H1 (cell line): ENCODE results near the gene MYBL2. TPM values are rescaled to one million over a fixed set of nuclear protein-coding genes. Genes with fewer than 3 reads are reported as not detected.

Source experiments
- CTCF ChIA-PET: fragments of 300-600 bp; sonication (Branson Sonifier 250); formaldehyde crosslinking; loops from one replicate; lab custom pipeline; 2021; ENCODE audit not compliant: partially characterized antibody; lab: Charles Lee
- POLR2A ChIA-PET: fragments of 300-600 bp; sonication (Branson Sonifier 250); formaldehyde crosslinking; loops from one replicate; lab custom pipeline; 2021; ENCODE audit warnings: inconsistent platforms; ENCODE audit not compliant: partially characterized antibody; lab: Charles Lee
- DNase-seq, 2 experiments: peaks; one replicate each; pipeline versions ENCODE4 v3.0.0 to v3.0.0-alpha.2; 2010 to 2022; ENCODE audit warnings: low spot score in 2 of 2, low read depth in 1 of 2, mixed read lengths in 1 of 2
- FAIRE-seq: peaks from 2 replicates; lab custom pipeline; 2011; peaks lifted over from hg19 to GRCh38; lab: Jason Lieb, UNC
- H2AFZ ChIP-seq: 2 replicates; pipeline ENCODE4 v1.8.1; 2012; ENCODE audit warnings: low read length, inconsistent platforms
- H2AK5ac ChIP-seq: 2 replicates; pipeline ENCODE4 v1.6.1; 2013; ENCODE audit warnings: low read depth, low read length
- H2BK120ac ChIP-seq: replicated peaks from 2 replicates; pipeline ENCODE3; 2013; ENCODE audit warnings: low read depth, low read length, inconsistent platforms
- H2BK12ac ChIP-seq: 2 replicates; pipeline ENCODE4 v1.6.1; 2013; ENCODE audit warnings: low read depth, low read length
- H2BK15ac ChIP-seq: 2 replicates; pipeline ENCODE4 v1.6.1; 2013; ENCODE audit warnings: low read length
- H2BK20ac ChIP-seq: 2 replicates; pipeline ENCODE4 v1.6.1; 2013; ENCODE audit warnings: low read length
- H2BK5ac ChIP-seq: 2 replicates; pipeline ENCODE4 v1.6.1; 2013; ENCODE audit warnings: low read depth, low read length
- H3K14ac ChIP-seq: 2 replicates; pipeline ENCODE4 v1.6.1; 2013; ENCODE audit warnings: inconsistent platforms; ENCODE audit not compliant: insufficient read length
- H3K18ac ChIP-seq: 2 replicates; pipeline ENCODE4 v1.6.1; 2013; ENCODE audit warnings: low read length; ENCODE audit errors: extremely low read depth
- H3K23ac ChIP-seq: 2 replicates; pipeline ENCODE4 v1.6.1; 2013; ENCODE audit warnings: inconsistent platforms; ENCODE audit not compliant: insufficient read length
- H3K23me2 ChIP-seq: 2 replicates; pipeline ENCODE4 v1.6.1; 2013; ENCODE audit warnings: low read depth, low read length
- H3K27ac ChIP-seq: 2 replicates; pipeline ENCODE4 v1.6.1; 2011; ENCODE audit warnings: low read depth, low read length, inconsistent platforms
- H3K27me3 ChIP-seq, 4 experiments: replicated peaks in 1 of 4; 1 replicate in 1 of 4; 2 replicates in 3 of 4; pipeline versions ENCODE4 v1.6.1 to v1.8.1; 2011 to 2013; ENCODE audit warnings: low read length in 3 of 4, mild to moderate bottlenecking in 3 of 4, inconsistent platforms in 2 of 4, mixed read lengths in 2 of 4, moderate library complexity in 1 of 4; ENCODE audit not compliant: control insufficient read depth in 3 of 4, insufficient read depth in 3 of 4; ENCODE audit errors: extremely low read depth in 1 of 4
- H3K36me3 ChIP-seq, 4 experiments: 2 replicates each; pipeline versions ENCODE4 v1.6.1 to v1.8.1; 2011 to 2013; ENCODE audit warnings: mild to moderate bottlenecking in 4 of 4, low read length in 3 of 4, moderate library complexity in 2 of 4, control low read depth in 1 of 4, inconsistent platforms in 1 of 4; ENCODE audit not compliant: insufficient read depth in 4 of 4, control insufficient read depth in 2 of 4
- H3K4ac ChIP-seq: replicated peaks from 2 replicates; pipeline ENCODE3; 2013; ENCODE audit warnings: low read length, low read depth, mixed read lengths, inconsistent platforms; ENCODE audit not compliant: insufficient read length
- H3K4me1 ChIP-seq, 4 experiments: replicated peaks in 1 of 4; 1 replicate in 1 of 4; 2 replicates in 3 of 4; pipeline versions ENCODE4 v1.6.1 to v1.8.1; 2011 to 2013; ENCODE audit warnings: low read length in 3 of 4, inconsistent platforms in 2 of 4, mixed read lengths in 1 of 4; ENCODE audit not compliant: insufficient read depth in 4 of 4, control insufficient read depth in 3 of 4
- H3K4me2 ChIP-seq, 2 experiments: 2 replicates each; pipeline versions ENCODE4 v1.6.1 to v1.8.1; 2011 to 2013; ENCODE audit warnings: low read depth in 2 of 2, low read length in 2 of 2, control low read depth in 1 of 2, inconsistent platforms in 1 of 2, mild to moderate bottlenecking in 1 of 2; ENCODE audit not compliant: insufficient read depth in 1 of 2
- H3K4me3 ChIP-seq, 4 experiments: fragments of 200-600, 300-600 bp in 1 of 4; sonication (generic), shearing (Covaris generic), sonication (Bioruptor Twin) in 1 of 4; 2 replicates each; pipeline versions ENCODE4 v1.5.1 to v1.8.1; 2011 to 2016; ENCODE audit warnings: low read length in 4 of 4, low read depth in 3 of 4, control low read depth in 2 of 4, inconsistent platforms in 2 of 4, mild to moderate bottlenecking in 2 of 4, mixed read lengths in 1 of 4, moderate library complexity in 1 of 4; ENCODE audit not compliant: insufficient read depth in 2 of 4; ENCODE audit errors: extremely low read depth in 1 of 4
- H3K56ac ChIP-seq: replicated peaks from 2 replicates; pipeline ENCODE3; 2013; ENCODE audit warnings: low read depth, mild to moderate bottlenecking, mixed read lengths, low read length, inconsistent platforms; ENCODE audit not compliant: insufficient read length
- H3K79me1 ChIP-seq: 2 replicates; pipeline ENCODE4 v1.6.1; 2013; ENCODE audit warnings: low read depth, low read length, control low read depth
- H3K79me2 ChIP-seq, 2 experiments: 2 replicates each; pipeline versions ENCODE4 v1.6.1 to v1.8.1; 2012 to 2013; ENCODE audit warnings: low read length in 2 of 2, mild to moderate bottlenecking in 2 of 2, inconsistent platforms in 1 of 2; ENCODE audit not compliant: insufficient read depth in 2 of 2, control insufficient read depth in 1 of 2
- H3K9ac ChIP-seq, 4 experiments: replicated peaks in 1 of 4; 1 replicate in 1 of 4; 2 replicates in 3 of 4; pipeline versions ENCODE4 v1.6.1 to v1.8.1; 2011 to 2013; ENCODE audit warnings: low read depth in 3 of 4, low read length in 3 of 4, control low read depth in 2 of 4, mild to moderate bottlenecking in 2 of 4, moderate library complexity in 2 of 4, inconsistent platforms in 1 of 4; ENCODE audit errors: extremely low read depth in 1 of 4
- H3K9me3 ChIP-seq, 2 experiments: 2 replicates each; pipeline versions ENCODE4 v1.6.1 to v1.8.1; 2012 to 2013; ENCODE audit warnings: mild to moderate bottlenecking in 2 of 2, moderate library complexity in 2 of 2, control low read depth in 1 of 2, inconsistent platforms in 1 of 2, low read depth in 1 of 2, low read length in 1 of 2, mixed read lengths in 1 of 2; ENCODE audit not compliant: insufficient read depth in 2 of 2
- H4K20me1 ChIP-seq, 2 experiments: replicated peaks in 1 of 2; 2 replicates each; pipeline versions ENCODE3 to v1.8.1; 2011 to 2013; ENCODE audit warnings: inconsistent platforms in 2 of 2, low read length in 2 of 2, mild to moderate bottlenecking in 1 of 2; ENCODE audit not compliant: insufficient read depth in 2 of 2, control insufficient read depth in 1 of 2
- H4K5ac ChIP-seq: 2 replicates; pipeline ENCODE4 v1.6.1; 2013; ENCODE audit warnings: low read length, low read depth, mixed read lengths, inconsistent platforms; ENCODE audit not compliant: insufficient read length
- H4K8ac ChIP-seq: 2 replicates; pipeline ENCODE4 v1.8.0; 2013; ENCODE audit warnings: mild to moderate bottlenecking, moderate library complexity, low read length, inconsistent platforms; ENCODE audit not compliant: insufficient read depth; ENCODE audit errors: extremely low read depth
- H4K91ac ChIP-seq: replicated peaks from 2 replicates; pipeline ENCODE3; 2013; ENCODE audit warnings: low read length, mixed read lengths, inconsistent platforms; ENCODE audit not compliant: insufficient read length
- GABPA ChIP-seq: IDR thresholded peaks from 2 replicates; pipeline ENCODE4 v1.6.1; 2011; ENCODE audit warnings: mild to moderate bottlenecking, low read length, moderate library complexity, borderline replicate concordance; ENCODE audit not compliant: insufficient read depth
- JUND ChIP-seq: IDR thresholded peaks from 2 replicates; pipeline ENCODE4 v1.6.1; 2011; ENCODE audit warnings: mild to moderate bottlenecking, improper control_type of control experiment, low read length
- POLR2A ChIP-seq, 2 experiments: IDR thresholded peaks; 1 replicate in 1 of 2; 2 replicates in 1 of 2; pipeline ENCODE4 v1.6.1; 2011; ENCODE audit warnings: low read depth in 2 of 2, low read length in 2 of 2, mild to moderate bottlenecking in 2 of 2; ENCODE audit errors: control extremely low read depth in 1 of 2
- POLR2AphosphoS5 ChIP-seq: IDR thresholded peaks from 2 replicates; pipeline ENCODE4 v1.6.1; 2011; ENCODE audit warnings: low read depth, low read length
- RFX5 ChIP-seq: IDR thresholded peaks from 2 replicates; pipeline ENCODE4 v1.6.1; 2011; ENCODE audit warnings: low read depth, low read length, improper control_type of control experiment, borderline replicate concordance
- SIRT6 ChIP-seq: IDR thresholded peaks from one replicate; pipeline ENCODE4 v1.7.1; 2012; ENCODE audit warnings: low read length, inconsistent platforms
- TEAD4 ChIP-seq: IDR thresholded peaks from 2 replicates; pipeline ENCODE4 v1.6.1; 2012; ENCODE audit warnings: low read depth, low read length, inconsistent platforms, mixed read lengths
- WGBS, 2 experiments: shearing (Covaris generic) in 1 of 2; methylation state at CpG; one replicate each; pipeline versions ENCODE4 v1.1.6 to v1.1.7; 2013 to 2015; ENCODE audit warnings: low lambda C conversion rate in 2 of 2, mixed read lengths in 2 of 2, inconsistent platforms in 1 of 2, low coverage in 1 of 2, missing lambda C conversion rate in 1 of 2; ENCODE audit not compliant: insufficient replicate concordance in 2 of 2, insufficient coverage in 1 of 2, insufficient read length in 1 of 2; ENCODE audit errors: extremely low coverage in 1 of 2, missing lambda C conversion rate in 1 of 2; 5-methylcytosine and 5-hydroxymethylcytosine counted together
- polyA plus RNA-seq, 7 experiments: library from polyadenylated mRNA; depleted of rRNA in 3 of 7; stranded (reverse) in 5 of 7; unstranded in 2 of 7; fragments of >200 nt in 5 of 7; fragments of 200-250 nt in 2 of 7; gene quantifications; 1 replicate in 5 of 7; 2 replicates in 1 of 7; 4 replicates in 1 of 7; pipeline versions ENCODE4 v1.2.1 to v1.2.3, GENCODE V29; 2011 to 2013; ENCODE audit warnings: missing spikeins in 2 of 7, mixed read lengths in 2 of 7
- total RNA-seq: library from RNA; stranded (reverse); fragmentation: NEBNext Ultra II Directional; extraction: Animal tissue kit (Norgen Biotek cat#: 25700); gene quantifications from 2 replicates; pipeline ENCODE4 v1.2.1, GENCODE V29; 2021

Gene MYBL2
- total and polyA plus RNA-seq, 2 of the 8 experiments (the other 6 are each of a cell fraction or from before 2014, with no cell fraction given): 75.3 to 207 TPM

DNA sequence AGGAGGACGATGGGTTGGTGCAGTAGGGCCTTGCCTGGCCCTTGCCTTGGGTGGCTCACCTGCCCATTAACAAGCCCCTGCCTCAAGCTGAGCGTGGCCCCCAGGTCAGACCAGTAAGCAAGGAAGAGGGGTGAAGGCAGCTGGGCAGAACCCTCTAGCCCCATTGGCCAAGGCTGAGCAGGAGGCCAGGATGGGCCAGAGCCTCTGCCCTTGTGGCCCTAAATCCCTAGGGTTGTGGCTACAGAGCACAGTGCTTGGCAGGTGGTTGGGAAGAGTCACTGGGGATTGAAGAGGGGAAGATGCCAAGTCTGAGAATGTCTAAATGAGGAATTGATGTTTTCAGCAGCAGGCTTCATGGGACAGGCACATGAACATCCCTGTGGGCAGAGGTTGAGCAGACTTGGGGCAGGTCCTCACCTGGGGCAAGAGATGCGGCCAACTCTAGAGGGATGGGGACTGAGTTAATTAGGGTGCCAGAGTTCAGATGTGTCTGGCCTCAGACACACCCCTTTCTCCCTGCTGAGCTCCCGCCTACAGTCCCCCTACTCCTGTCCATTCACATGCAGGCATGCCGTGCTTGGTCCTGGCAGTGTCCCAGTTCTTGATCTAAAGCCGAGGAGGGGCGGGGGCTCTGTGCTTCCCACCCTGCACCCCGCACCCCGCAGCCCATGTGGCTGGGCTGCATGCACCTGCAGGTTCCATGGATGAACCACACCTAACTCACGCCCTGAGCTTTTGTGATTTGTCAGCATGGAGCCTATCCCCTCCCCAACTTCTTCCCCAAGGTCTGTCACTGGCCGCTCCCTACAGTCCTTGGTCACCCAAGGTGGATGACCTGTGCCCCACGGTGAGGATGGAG lies 50.1 kb downstream of the MYBL2 start:
- Histone ChIP-seq H2BK15ac (no peak overlapping the region), H3K4me3 (no peak overlapping the region), H3K56ac (no peak overlapping the region), H3K79me2 (no peaks in the 10 kb centered on the region; a peak in 1 of 4 replicates), H3K18ac (no peak overlapping the region), H3K23me2 (0 out of 2 replicates have a peak, but pooled peaks cover 2% of the 10 kb centered on the region), H4K91ac (no peak overlapping the region), H2BK12ac (no peak overlapping the region), H3K23ac (no peak overlapping the region), H3K36me3 (peaks cover 12 to 18% (median 15%) of the 10 kb centered on the region in 4 experiments; a peak in 6 of 8 replicates), H4K8ac (no peak overlapping the region), H3K14ac (no peak overlapping the region), H3K27me3 (no peaks in the 10 kb centered on the region; a peak in 1 of 7 replicates), H2BK20ac (no peak overlapping the region), H3K4ac (no peak overlapping the region), H2BK120ac (no peak overlapping the region), H4K5ac (no peak overlapping the region), H2AFZ (no peak overlapping the region), H2AK5ac (no peak overlapping the region), H3K79me1 (no peaks in the 10 kb centered on the region; the same call in 1 of the 2 replicates), H2BK5ac (no peak overlapping the region), H3K9me3 (no peaks in the 10 kb centered on the region), H3K4me1 (peaks cover 0 to 12% (median 2%) of the 10 kb centered on the region in 4 experiments; a peak in 3 of 7 replicates), H3K4me2 (no peak overlapping the region), H4K20me1 (peaks cover 1 to 2% of the 10 kb centered on the region in 2 experiments), H3K9ac (no peak overlapping the region), H3K27ac (no peak overlapping the region)
- TF ChIP-seq JUND (no peak), POLR2A (IDR thresholded peaks at IDR 0.05; ENCODE audit: control extremely low read depth in 1 of 2, low read depth in 2 of 2, low read length in 2 of 2) (0 out of 3 replicates have a peak, but pooled peaks of 1 of the 2 experiments have one; percentile 23), RFX5 (no peak), POLR2AphosphoS5 (peak; percentile 26; the same call in 1 of the 2 replicates), SIRT6 (no peak), GABPA (no peak), TEAD4 (no peak)
- no peak for FAIRE-seq
- DNase-seq: no peak
- POLR2A ChIA-PET: interaction anchor here (0.6 to 1.7 kb wide), 3 partner anchors 37 to 491 kb away, joined by 3 to 8 read pairs (median 6); partner anchors contain the start of gene SRSF6
- CTCF ChIA-PET: interaction anchor here (0.6 to 1.1 kb wide), 4 partner anchors 12 to 1616 kb away, joined by 3 to 5 read pairs (median 3); no protein-coding TSS in a partner anchor
- WGBS, 2 experiments: 93% methylated on average over 9 of the region's 12 CpGs; no CpG with 5 or more reads in 1 of the 2 experiments
